SH-SY5Y (cell line): Measurements from ENCODE around the gene ARMS2.

Source experiments
- GATA2 ChIP-seq: IDR thresholded peaks from 2 replicates; pipeline ENCODE4 v1.6.1; 2011; ENCODE audit warnings: mild to moderate bottlenecking, low read depth, low read length
- GATA3 ChIP-seq: IDR thresholded peaks from 2 replicates; pipeline ENCODE4 v1.6.1; 2011; ENCODE audit warnings: low read depth, mild to moderate bottlenecking, low read length, moderate library complexity

GRCh38 chr10:122493761-122494160, 39.3 kb downstream of the ARMS2 start:
- TF ChIP-seq GATA3 (no peak), GATA2 (no peak)
